Body of pancreas (tissue), 4 donors: ENCODE measurements around the gene FOLR2. TPM values are rescaled to one million over a fixed set of nuclear protein-coding genes. Genes with fewer than 3 reads are reported as not detected.
"Not testable (repeated sequence)": the region's sequence is repeated elsewhere in the genome, so short reads cannot be mapped to it uniquely, and the experiment has no call there.

Experiments
- ATAC-seq: fragments of 150-250 bp; one replicate; pipeline ENCODE4 v1.9.1; 2016
- DNase-seq, 4 donors: peaks; one replicate each; pipeline ENCODE4 v3.0.0-alpha.2; 2019
- H3K27ac ChIP-seq, 4 donors: fragments of 200-600 bp; sonication (generic); 1 replicate in 3 of 4; 2 replicates in 1 of 4; pipeline versions ENCODE4 v1.5.1 to v1.6.1; 2016 to 2019; ENCODE audit warnings: mild to moderate bottlenecking in 1 of 4, mixed read lengths in 1 of 4, moderate library complexity in 1 of 4
- H3K27me3 ChIP-seq, 2 donors: fragments of 200-600 bp; sonication (generic); one replicate each; pipeline ENCODE4 v1.6.0; 2016; ENCODE audit warnings: mild to moderate bottlenecking in 1 of 2
- H3K36me3 ChIP-seq, 2 donors: fragments of 200-600 bp; sonication (generic); replicated peaks in 1 of 2; 2 replicates each; pipeline ENCODE4 v1.5.1; 2016; ENCODE audit warnings: low read depth in 2 of 2; ENCODE audit not compliant: insufficient read depth in 1 of 2
- H3K4me1 ChIP-seq: fragments of 200-600 bp; sonication (generic); one replicate; pipeline ENCODE4 v1.6.0; 2016
- H3K4me3 ChIP-seq, 2 donors: fragments of 200-600 bp; sonication (generic); 1 replicate in 1 of 2; 2 replicates in 1 of 2; pipeline ENCODE4 v1.5.1; 2016 to 2019
- H3K9me3 ChIP-seq, 3 donors: fragments of 200-600 bp; sonication (generic); 1 replicate in 2 of 3; 2 replicates in 1 of 3; pipeline ENCODE4 v1.5.1; 2016
- POLR2A ChIP-seq, 3 donors: fragments of 450-650 bp; IDR thresholded peaks; one replicate each; pipeline ENCODE4 v1.6.1; 2016; ENCODE audit warnings: antibody characterized with exemption in 3 of 3, mild to moderate bottlenecking in 2 of 3
- WGBS, 2 donors: methylation state at CpG; one replicate each; pipeline ENCODE4 v1.1.5; 2017; 5-methylcytosine and 5-hydroxymethylcytosine counted together
- intact Hi-C: fragments of 100-400 bp; cut with DNase I; formaldehyde crosslinking; loops from one replicate; pipeline ENCODE4 v1.15.1; 2023
- total RNA-seq, 2 donors: library from RNA; depleted of rRNA; stranded (reverse); fragments of >200 nt; gene quantifications; one replicate each; pipeline ENCODE4 v1.1.0, GENCODE V29; 2016
- TF ChIP-seq, protein P1 (sequence below), 7 experiments: fragments of 450-650 bp in 4 of 7; fragments of 200-600 bp in 3 of 7; sonication (generic) in 3 of 7; IDR thresholded peaks; one replicate each; pipeline ENCODE4 v1.5.1; 2016 to 2019; ENCODE audit warnings: antibody characterized with exemption in 7 of 7

Gene FOLR2
- total RNA-seq, 2 donors from 2014 or later = 11.4 to 49.1 TPM

DNA sequence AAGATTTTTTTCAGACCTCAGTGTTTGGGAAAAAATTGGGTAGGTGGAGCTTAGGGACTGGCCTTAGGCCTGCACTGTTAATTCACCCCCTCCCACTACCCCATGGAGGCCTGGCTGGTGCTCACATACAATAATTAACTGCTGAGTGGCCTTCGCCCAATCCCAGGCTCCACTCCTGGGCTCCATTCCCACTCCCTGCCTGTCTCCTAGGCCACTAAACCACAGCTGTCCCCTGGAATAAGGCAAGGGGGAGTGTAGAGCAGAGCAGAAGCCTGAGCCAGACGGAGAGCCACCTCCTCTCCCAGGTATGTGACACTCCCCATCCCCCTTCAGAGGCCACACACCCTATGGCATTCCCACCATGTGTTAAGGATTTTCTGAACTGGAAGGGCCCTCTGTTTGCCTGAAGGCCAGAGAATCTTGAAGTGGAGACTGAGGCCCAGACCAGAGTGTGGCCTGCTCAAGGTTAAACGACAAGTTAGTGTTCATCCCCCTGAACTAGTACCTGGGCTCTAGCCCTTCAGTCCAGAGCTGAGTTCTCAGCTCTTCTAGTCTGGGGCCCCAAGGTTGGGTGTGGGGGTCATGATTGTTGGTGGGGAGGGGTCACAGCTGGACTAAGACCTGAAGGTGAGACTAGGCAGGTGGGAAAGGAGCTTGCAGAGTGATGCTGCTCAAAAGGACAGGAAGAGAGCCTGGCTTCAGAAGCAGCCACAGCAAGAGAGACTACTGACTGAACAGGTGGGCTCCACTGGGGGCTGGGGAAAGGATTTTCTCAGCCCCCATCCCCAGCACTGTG, 26.9 kb upstream of the FOLR2 start:
- peak; percentile 68 for ATAC-seq
- intact Hi-C loops = no loop called here

DNA sequence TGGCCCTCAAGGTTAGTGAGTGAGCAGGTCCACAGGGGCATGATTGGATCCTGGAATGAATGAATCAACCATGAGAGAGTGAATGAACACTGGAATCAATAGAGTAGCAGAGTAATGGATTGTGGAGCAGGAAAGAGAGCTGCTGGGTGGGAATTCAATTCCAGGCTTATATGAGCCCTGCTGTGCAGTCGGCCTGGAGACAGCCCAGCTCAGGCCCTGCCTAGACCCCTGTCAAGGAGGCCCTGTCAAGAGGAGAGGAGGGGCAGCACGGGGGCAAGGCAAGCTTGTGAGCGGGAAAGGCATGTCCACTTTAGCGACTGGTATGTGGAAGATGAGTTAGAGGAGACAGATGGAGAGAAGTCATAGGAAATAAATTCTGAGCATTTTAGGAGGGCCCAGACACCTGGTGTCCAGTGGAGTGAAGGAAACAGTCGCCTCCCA, 25.9 kb upstream of the FOLR2 start:
- 77% methylated on average over 5 of the region's 5 CpGs for WGBS, 2 donors
- intact Hi-C loops = no loop called here
- DNase-seq (no peak), ATAC-seq (no peak)
- peaks cover 10% of the 10 kb centered on the region for H3K4me1 ChIP-seq
- no peaks in the 10 kb centered on the region for H3K9me3 ChIP-seq
- no peak overlapping the region for H3K4me3 ChIP-seq
- TF ChIP-seq, protein P1, sequence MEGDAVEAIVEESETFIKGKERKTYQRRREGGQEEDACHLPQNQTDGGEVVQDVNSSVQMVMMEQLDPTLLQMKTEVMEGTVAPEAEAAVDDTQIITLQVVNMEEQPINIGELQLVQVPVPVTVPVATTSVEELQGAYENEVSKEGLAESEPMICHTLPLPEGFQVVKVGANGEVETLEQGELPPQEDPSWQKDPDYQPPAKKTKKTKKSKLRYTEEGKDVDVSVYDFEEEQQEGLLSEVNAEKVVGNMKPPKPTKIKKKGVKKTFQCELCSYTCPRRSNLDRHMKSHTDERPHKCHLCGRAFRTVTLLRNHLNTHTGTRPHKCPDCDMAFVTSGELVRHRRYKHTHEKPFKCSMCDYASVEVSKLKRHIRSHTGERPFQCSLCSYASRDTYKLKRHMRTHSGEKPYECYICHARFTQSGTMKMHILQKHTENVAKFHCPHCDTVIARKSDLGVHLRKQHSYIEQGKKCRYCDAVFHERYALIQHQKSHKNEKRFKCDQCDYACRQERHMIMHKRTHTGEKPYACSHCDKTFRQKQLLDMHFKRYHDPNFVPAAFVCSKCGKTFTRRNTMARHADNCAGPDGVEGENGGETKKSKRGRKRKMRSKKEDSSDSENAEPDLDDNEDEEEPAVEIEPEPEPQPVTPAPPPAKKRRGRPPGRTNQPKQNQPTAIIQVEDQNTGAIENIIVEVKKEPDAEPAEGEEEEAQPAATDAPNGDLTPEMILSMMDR (IDR thresholded peaks at IDR 0.05) = no peak
- no peak for TF ChIP-seq POLR2A (IDR thresholded peaks at IDR 0.05)
- no peak overlapping the region for H3K27ac ChIP-seq
- H3K36me3 ChIP-seq = no peaks in the 10 kb centered on the region
- no peaks in the 10 kb centered on the region for H3K27me3 ChIP-seq

More for the DNA sequence above, 26.9 kb upstream of the FOLR2 start:
- H3K27ac ChIP-seq = peak overlapping the region in 3 of 4 donors; percentile 18 to 44 (median 23)
- H3K9me3 ChIP-seq = no peaks in the 10 kb centered on the region
- DNase-seq = peak; percentile 14 to 60 (median 48)
- no peaks in the 10 kb centered on the region for H3K36me3 ChIP-seq
- H3K27me3 ChIP-seq = no peaks in the 10 kb centered on the region
- 45 to 57% methylated on average over 2 to 3 of the region's 3 CpGs for WGBS, 2 donors
- no peak overlapping the region for H3K4me3 ChIP-seq
- H3K4me1 ChIP-seq = peaks cover 10% of the 10 kb centered on the region
- TF ChIP-seq, protein P1 (IDR thresholded peaks at IDR 0.05) = no peak
- TF ChIP-seq POLR2A (IDR thresholded peaks at IDR 0.05) = no peak

DNA sequence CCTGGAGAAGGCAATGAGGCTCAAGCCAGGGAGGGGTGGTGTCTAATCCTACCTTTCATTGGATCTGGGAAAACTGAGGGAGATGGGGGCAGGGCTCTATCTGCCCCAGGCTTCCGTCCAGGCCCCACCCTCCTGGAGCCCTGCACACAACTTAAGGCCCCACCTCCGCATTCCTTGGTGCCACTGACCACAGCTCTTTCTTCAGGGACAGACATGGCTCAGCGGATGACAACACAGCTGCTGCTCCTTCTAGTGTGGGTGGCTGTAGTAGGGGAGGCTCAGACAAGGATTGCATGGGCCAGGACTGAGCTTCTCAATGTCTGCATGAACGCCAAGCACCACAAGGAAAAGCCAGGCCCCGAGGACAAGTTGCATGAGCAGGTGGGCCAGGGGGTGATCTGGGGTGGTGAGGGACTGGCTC, 24.6 kb upstream of the FOLR2 start, which contains the start of gene FOLR1:
FOLR1 (plus strand) TSS at position 180 of the 421 bp plus-strand sequence; CDS start at position 214, 34 bp downstream.
- DNase-seq (no peak), ATAC-seq (no peak)
- H3K4me3 ChIP-seq = no peak within 1 kb of the TSS
- H3K36me3 ChIP-seq = no peaks in the 10 kb centered on the region
- no peak within 1 kb of the TSS for H3K27ac ChIP-seq
- peaks cover 10% of the 10 kb centered on the region for H3K4me1 ChIP-seq
- no peaks in the 10 kb centered on the region for H3K27me3 ChIP-seq
- intact Hi-C loops = no loop called here
- TF ChIP-seq POLR2A (IDR thresholded peaks at IDR 0.05) = no peak
- TF ChIP-seq, protein P1 (IDR thresholded peaks at IDR 0.05) = no peak
- WGBS, 2 donors = 68 to 79% methylated on average over 2 to 5 of the region's 5 CpGs
- H3K9me3 ChIP-seq = no peaks in the 10 kb centered on the region

DNA sequence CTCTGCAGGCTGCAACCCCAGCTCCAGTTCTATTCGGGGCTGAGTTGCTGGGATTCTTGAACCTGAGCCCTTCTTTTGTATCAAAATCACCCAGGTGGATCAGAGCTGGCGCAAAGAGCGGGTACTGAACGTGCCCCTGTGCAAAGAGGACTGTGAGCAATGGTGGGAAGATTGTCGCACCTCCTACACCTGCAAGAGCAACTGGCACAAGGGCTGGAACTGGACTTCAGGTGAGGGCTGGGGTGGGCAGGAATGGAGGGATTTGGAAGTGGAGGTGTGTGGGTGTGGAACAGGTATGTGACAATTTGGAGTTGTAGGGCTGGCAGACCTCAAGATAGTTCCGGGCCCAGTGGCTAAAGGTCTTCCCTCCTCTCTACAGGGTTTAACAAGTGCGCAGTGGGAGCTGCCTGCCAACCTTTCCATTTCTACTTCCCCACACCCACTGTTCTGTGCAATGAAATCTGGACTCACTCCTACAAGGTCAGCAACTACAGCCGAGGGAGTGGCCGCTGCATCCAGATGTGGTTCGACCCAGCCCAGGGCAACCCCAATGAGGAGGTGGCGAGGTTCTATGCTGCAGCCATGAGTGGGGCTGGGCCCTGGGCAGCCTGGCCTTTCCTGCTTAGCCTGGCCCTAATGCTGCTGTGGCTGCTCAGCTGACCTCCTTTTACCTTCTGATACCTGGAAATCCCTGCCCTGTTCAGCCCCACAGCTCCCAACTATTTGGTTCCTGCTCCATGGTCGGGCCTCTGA, 20.9 kb upstream of the FOLR2 start:
- no peaks in the 10 kb centered on the region for H3K9me3 ChIP-seq
- H3K4me1 ChIP-seq = no peaks in the 10 kb centered on the region
- no peaks in the 10 kb centered on the region for H3K36me3 ChIP-seq
- no peak overlapping the region for H3K4me3 ChIP-seq
- no peak overlapping the region for H3K27ac ChIP-seq
- ATAC-seq (no peak), DNase-seq (no peak)
- TF ChIP-seq POLR2A (IDR thresholded peaks at IDR 0.05) = no peak
- TF ChIP-seq, protein P1 (IDR thresholded peaks at IDR 0.05) = no peak
- no peaks in the 10 kb centered on the region for H3K27me3 ChIP-seq
- 76 to 77% methylated on average over 10 to 12 of the region's 12 CpGs for WGBS, 2 donors
- intact Hi-C loops = no loop called here

DNA sequence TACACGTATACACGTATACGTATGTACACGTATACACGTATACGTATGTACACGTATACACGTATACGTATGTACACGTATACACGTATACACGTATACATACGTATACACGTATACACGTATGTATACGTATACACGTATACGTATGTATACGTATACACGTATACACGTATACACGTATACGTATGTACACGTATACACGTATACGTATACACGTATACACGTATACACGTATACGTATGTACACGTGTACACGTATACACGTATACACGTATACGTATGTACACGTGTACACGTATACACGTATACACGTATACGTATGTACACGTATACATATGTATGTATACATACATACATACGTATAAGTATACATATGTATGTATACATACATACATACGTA, 15.1 kb upstream of the FOLR2 start:
- H3K9me3 ChIP-seq, H3K4me3 ChIP-seq, H3K27ac ChIP-seq, H3K4me1 ChIP-seq, DNase-seq, ATAC-seq, H3K36me3 ChIP-seq, intact Hi-C loops, H3K27me3 ChIP-seq: not testable (repeated sequence)
- 88 to 90% methylated on average over 43 of the region's 43 CpGs for WGBS, 2 donors
